Activated CD8-positive, alpha-beta memory T cell treated with anti-CD3 and anti-CD28 coated beads for 48 hours (primary cell): ENCODE measurements around the gene ZBTB7C.

ENCODE experiments used
- DNase-seq, 3 experiments: peaks; one replicate each; pipeline ENCODE4 v3.0.0-alpha.2; 2020; ENCODE audit warnings: low read depth in 2 of 3, low spot score in 2 of 3

The ZBTB7C gene

GRCh38 chr18:48171490-48172188 is 237.5 kb downstream of the ZBTB7C start:
- DNase-seq, result no peak

GRCh38 chr18:48170651-48171050 is 238.5 kb downstream of the ZBTB7C start:
- no peak for DNase-seq

GRCh38 chr18:48168861-48169260 is 240.3 kb downstream of the ZBTB7C start:
- DNase-seq, result no peak

- no peak for DNase-seq
Observed at GRCh38 chr18:48167897-48168253, 241.3 kb downstream of the ZBTB7C start.

- DNase-seq, result no peak
Observed at GRCh38 chr18:48166336-48166875, 242.8 kb downstream of the ZBTB7C start.

GRCh38 chr18:48165111-48165866 is 243.9 kb downstream of the ZBTB7C start:
- no peak for DNase-seq

DNA sequence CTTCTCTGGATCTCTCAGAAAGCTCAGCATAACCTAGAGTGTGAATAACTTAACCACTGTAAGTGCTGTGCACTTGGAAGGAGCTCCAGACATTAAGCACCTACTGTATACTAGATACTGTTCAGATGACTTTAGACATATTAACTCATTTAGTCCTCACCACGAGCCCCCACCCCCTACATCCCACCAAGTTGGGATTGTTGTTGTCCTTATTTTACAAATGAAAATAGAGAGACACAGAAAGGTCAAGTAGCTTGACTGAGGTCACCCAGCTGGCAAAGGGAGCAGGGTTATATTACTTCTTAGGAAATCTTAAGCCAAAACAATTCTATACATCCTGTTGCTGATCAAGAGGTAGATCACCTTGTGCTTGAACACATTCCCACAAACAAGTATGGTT is 244.5 kb downstream of the ZBTB7C start:
- no peak for DNase-seq

DNA sequence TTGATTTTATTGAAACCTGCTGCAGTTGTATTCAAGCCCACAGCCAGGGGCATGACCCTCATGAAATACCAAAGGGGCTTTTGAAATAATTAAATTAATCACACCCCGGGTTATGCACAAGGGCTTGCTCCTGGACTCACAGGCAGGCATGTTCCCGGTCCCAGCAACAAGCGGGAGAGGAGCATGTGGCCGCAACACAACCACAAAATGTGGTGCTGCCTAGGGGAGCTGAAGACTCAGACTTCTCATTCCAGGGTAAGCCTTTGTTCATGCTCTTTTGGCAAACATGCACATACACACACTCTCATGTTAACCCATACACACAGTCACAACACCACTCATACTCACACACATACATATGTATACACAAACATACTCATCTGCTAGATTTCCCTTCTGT is 245.1 kb downstream of the ZBTB7C start:
- no peak for DNase-seq

GRCh38 chr18:48163738-48164115 is 245.5 kb downstream of the ZBTB7C start:
- DNase-seq, result no peak

DNA sequence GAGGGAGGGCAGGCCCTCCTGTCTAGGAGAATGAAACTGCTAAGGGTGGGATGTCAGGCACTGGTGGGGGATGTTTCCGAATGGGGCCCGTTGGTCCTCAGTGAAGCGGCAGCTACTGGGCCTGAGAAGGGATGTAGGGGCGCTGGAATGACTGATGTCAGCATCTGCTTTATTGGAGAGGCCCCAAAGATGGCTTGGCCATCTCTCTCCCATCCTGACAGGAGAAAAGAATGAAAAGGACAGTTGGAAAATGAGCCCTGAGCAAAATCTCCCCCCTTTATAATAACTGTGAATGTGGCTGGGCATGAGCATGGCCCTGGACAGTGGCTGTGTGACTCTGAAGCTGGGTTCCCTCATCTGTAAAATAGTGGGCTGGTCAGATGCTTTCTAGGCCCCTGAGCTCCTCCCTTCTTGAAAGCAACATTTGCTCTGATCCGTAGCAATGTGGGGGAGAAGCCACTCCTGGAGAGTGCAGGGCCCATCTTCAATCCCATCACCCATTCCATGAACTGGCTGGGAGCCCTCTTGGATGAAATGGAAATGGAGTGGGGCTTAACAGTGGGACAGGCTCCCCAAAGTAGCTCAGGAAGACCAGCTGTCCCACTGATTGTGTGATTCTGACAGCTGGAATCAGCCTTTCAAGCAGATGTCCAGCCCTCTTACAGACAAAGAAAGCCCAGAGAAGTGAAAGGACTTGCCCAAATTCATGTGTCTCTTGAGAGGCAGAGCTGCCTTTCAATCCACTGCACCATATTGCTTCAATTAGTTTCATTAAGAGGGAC is 246.0 kb downstream of the ZBTB7C start:
- DNase-seq, result no peak

- DNase-seq, result no peak
Observed at GRCh38 chr18:48161911-48162698, 247.1 kb downstream of the ZBTB7C start.

DNA sequence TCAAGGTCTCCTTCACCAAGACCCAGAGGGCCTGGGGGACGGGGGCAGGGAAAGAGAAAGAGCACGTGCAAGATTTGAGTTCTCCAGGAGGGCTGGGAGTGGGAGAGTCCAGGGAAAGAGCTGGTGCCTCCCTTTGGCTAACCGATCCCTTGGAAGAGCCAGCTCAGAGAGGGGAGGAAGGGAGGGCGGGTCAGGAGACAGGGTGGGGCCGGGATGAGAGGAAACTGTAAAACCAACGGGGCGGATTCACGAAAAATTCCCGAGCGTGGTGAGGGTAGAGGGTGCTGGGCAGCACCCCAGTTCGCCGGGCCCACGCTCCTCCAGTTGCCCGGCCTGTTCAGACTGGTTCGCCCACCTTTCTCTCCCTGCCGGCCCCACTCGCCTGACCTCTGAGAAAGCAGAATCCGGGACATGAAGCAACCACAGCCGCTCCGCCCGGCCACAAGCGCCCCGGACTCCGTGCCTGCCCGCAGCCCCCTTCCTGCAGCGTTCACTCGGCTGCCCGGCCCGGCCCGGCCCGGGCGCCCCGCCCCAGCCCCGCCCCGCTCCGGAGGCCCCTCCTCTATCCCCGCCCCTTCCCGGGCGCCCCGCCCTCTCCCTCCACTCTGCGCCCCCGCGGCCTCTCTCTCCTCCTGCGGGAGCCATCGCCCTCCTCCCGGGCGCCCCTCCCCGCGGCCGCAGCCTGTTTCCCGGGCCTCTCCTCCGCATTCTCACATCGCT is 247.8 kb downstream of the ZBTB7C start:
- DNase-seq, result peak; percentile 20 to 55 (median 38)

GRCh38 chr18:48160622-48161021 is 248.6 kb downstream of the ZBTB7C start:
- DNase-seq, result no peak

DNA sequence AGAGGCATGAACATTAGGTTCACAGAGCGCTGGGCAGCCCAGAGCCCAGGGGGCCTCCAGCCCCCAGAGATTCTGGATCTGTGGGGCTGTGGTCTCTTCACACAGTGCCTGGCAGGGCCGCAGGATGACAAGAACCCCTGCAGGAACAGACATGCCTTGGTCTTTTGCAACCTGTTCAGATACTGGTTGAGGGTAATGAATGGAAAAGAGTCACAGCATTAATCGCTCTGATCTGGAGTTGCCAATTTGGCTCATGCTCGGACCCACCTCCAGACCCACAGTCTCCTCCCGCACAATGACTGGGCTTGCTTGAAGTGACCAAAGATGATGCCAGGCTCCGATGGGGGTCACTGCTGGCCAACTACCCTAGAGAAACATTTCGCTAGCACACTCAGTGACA is 249.4 kb downstream of the ZBTB7C start:
- DNase-seq, result no peak

GRCh38 chr18:48158721-48159120 is 250.5 kb downstream of the ZBTB7C start:
- DNase-seq, result no peak

DNA sequence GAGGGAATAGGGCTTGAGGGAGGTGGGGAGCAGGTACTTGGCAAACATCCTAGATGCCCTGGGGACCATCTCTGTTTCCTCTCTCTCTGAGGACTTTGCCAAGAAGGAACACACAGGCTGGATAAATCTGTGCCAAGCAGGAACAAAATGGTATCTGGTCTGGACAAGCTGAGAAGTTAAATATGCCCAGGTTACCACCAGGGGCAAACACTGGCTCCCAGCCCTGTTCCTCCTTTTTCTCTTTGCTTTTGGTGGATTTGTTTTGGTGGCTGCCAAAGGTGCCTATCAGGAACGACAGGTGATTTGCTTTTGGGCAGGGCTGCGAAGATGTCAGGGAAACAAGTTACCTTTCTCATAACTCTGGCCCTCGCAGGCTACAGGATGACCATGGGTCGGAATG is 251.2 kb downstream of the ZBTB7C start:
- no peak for DNase-seq

DNA sequence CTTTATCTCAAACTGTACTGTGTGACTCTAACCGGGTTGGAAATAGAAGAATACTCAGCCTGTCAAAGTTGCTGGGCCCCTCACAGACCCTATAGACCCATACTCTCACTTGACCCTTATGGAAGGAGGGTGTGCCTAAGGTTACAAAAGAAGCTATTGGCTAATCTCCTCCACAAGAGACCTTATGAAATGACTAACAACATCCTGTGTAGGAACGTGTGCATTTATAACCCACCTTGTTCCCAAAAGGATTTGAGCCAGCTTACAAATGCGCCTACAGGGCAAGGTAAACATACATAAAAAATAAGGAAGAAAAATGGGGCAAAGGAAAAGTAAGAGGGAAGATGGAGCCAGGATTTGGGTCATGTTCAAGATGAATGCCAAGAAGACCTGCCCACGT is 253.3 kb downstream of the ZBTB7C start:
- DNase-seq, result no peak

DNA sequence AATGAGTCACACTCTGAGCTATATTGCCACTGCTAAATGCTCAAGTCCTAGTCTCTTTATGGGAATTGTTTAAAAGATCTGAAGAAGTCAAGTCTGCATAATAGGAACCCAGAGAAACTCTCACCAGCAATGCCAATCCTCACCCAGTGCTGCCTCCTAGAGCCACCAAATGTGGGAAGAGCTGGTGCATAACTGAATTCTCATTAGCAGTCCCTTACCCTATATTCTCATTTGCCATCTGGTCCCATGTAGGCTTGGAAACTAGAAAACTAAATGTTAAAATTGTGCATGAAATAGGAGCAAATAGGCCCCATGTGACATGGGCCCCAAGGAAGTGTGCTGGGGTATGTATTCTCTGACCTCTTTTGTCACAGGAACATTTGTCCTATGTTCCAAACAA is 254.4 kb downstream of the ZBTB7C start:
- DNase-seq, result no peak

DNA sequence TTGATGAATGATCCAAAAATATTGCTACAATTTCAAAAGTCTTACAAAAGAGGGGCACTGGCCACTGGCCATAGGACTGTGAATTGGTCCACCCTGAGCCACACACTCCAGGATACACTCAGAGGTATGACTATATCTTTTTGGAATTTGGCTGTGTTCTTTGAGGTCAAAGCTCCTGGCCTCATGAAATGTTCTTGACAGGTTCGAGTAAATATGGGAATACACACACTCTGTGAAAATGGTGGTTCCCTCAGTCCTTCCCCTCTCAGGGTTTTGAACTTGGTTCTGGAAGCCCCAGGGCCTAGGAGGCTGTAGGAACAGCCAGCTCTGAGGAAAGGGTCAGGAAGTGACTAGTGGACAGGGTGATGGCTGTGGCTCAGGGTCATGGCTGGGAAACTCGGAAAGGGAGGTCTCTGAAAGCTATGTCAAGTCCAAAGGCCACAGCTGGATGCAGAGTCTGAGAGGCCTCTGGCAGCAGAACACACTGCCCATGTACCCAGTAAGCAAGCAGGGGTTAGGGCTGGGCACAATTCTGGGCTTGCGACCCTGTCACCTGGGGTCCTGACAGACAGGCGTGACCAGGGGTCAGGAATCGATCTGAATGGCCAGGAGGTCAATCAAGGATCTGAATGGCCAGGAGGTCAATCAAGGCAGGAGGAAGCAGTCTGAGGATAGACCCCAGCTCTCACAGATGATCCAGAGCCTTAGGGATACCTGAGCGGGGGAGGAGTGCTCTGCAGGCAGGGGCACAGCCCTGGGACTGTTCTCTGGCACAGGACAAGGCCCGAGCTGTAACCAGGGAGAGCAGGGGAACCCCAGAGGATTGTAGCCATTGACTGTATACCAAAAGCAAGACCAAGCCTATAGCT is 255.3 kb downstream of the ZBTB7C start:
- no peak for DNase-seq
